ENCODE results near the gene AP1S1.
A peak's percentile ranks its signal among the peaks of the same experiment; 100 is the strongest.
"Not testable (repeated sequence)": the region's sequence is repeated elsewhere in the genome, so short reads cannot be mapped to it uniquely, and the experiment has no call there.

AP1S1 gene

GRCh38 chr7:101186844-101187428, 32.7 kb downstream of the AP1S1 start:
- H3K9ac ChIP-seq (ENCODE audit: low read length in 2 of 2): no peak overlapping the region
- no peak overlapping the region for H3K4me3 ChIP-seq (ENCODE audit: low read length in 2 of 2)
- H3K4me1 ChIP-seq (ENCODE audit: control insufficient read depth, insufficient read depth, low read length): no peaks in the 10 kb centered on the region
- H3K27ac ChIP-seq (ENCODE audit: low read length): no peak overlapping the region
- H3K9me3 ChIP-seq (ENCODE audit: control insufficient read depth in 2 of 2, low read length in 2 of 2): no peaks in the 10 kb centered on the region
- peaks cover 9 to 12% of the 10 kb centered on the region in 2 donors for H3K27me3 ChIP-seq (ENCODE audit: control insufficient read depth in 1 of 2, insufficient read depth in 2 of 2, low read length in 2 of 2)
- no peaks in the 10 kb centered on the region for H3K36me3 ChIP-seq (ENCODE audit: control insufficient read depth in 2 of 2, insufficient read depth in 2 of 2, low read length in 2 of 2)

DNA sequence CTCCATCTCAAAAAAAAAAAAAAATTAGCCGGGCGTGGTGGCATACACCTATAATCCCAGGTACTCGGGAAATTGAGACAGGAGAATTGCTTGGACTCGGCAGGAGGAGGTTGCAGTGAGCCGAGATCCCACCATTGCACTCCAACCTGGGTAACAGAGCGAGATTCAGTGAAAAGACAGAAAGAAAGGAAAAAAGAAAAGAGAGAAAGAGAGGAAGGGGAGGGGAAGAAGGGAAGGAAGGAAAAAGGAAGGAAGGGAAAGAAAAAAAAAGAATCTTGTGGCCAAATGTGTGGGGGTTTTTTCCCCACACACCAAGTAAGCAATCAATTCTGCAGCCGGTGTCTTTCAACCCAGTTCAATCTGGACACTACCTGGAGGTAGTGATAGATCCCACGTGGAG, 34.8 kb downstream of the AP1S1 start:
- H3K9ac ChIP-seq (ENCODE audit: low read length in 2 of 2): no peak overlapping the region
- H3K36me3 ChIP-seq (ENCODE audit: control insufficient read depth in 2 of 2, insufficient read depth in 2 of 2, low read length in 2 of 2): no peaks in the 10 kb centered on the region
- no peak overlapping the region for H3K27ac ChIP-seq (ENCODE audit: low read length)
- H3K4me1 ChIP-seq (ENCODE audit: control insufficient read depth, insufficient read depth, low read length): peaks cover 3% of the 10 kb centered on the region
- H3K27me3 ChIP-seq (ENCODE audit: control insufficient read depth in 1 of 2, insufficient read depth in 2 of 2, low read length in 2 of 2): peaks cover 5 to 7% of the 10 kb centered on the region in 2 donors
- H3K9me3 ChIP-seq (ENCODE audit: control insufficient read depth in 2 of 2, low read length in 2 of 2): no peaks in the 10 kb centered on the region
- no peak overlapping the region for H3K4me3 ChIP-seq (ENCODE audit: low read length in 2 of 2)

DNA sequence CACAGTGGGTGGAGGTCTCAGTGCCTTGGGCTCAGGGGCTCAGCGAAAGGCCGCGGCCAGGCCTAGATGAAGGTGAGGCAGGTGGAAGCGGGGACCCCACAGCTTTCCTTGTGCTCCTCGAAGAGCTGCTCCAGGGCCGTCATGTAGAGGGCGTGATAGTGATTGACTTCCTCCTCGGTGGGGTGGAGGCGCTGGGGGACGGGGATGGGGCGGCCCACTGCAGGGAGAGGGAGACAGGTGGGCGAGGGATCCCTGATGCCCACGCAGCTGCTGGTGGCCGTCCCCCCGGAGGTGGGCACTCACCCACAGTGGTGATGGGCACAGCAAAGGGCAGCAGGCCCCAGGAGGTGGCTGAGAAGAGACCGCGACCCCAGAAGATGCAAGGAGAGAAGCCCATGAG, 41.6 kb downstream of the AP1S1 start:
- no peaks in the 10 kb centered on the region for H3K36me3 ChIP-seq (ENCODE audit: control insufficient read depth in 2 of 2, insufficient read depth in 2 of 2, low read length in 2 of 2)
- no peak overlapping the region for H3K27ac ChIP-seq (ENCODE audit: low read length)
- H3K9me3 ChIP-seq (ENCODE audit: control insufficient read depth in 2 of 2, low read length in 2 of 2): no peaks in the 10 kb centered on the region
- H3K27me3 ChIP-seq (ENCODE audit: control insufficient read depth in 1 of 2, insufficient read depth in 2 of 2, low read length in 2 of 2): peaks cover 10 to 25% of the 10 kb centered on the region in 2 donors
- no peak overlapping the region for H3K9ac ChIP-seq (ENCODE audit: low read length in 2 of 2)
- H3K4me3 ChIP-seq (ENCODE audit: low read length in 2 of 2): no peak overlapping the region
- peaks cover 3% of the 10 kb centered on the region for H3K4me1 ChIP-seq (ENCODE audit: control insufficient read depth, insufficient read depth, low read length)

GRCh38 chr7:101197991-101198390, 43.7 kb downstream of the AP1S1 start:
- Histone ChIP-seq H3K27me3 (ENCODE audit: control insufficient read depth in 1 of 2, insufficient read depth in 2 of 2, low read length in 2 of 2) (peaks cover 25 to 38% of the 10 kb centered on the region in 2 donors), H3K9me3 (ENCODE audit: control insufficient read depth in 2 of 2, low read length in 2 of 2) (no peaks in the 10 kb centered on the region), H3K36me3 (ENCODE audit: control insufficient read depth in 2 of 2, insufficient read depth in 2 of 2, low read length in 2 of 2) (no peaks in the 10 kb centered on the region)

GRCh38 chr7:101198476-101198875, 44.2 kb downstream of the AP1S1 start:
- Histone ChIP-seq H3K27me3 (ENCODE audit: control insufficient read depth in 1 of 2, insufficient read depth in 2 of 2, low read length in 2 of 2) (peaks cover 26 to 43% of the 10 kb centered on the region in 2 donors), H3K27ac (ENCODE audit: low read length) (no peak overlapping the region), H3K4me1 (ENCODE audit: control insufficient read depth, insufficient read depth, low read length) (peaks cover 10% of the 10 kb centered on the region), H3K9me3 (ENCODE audit: control insufficient read depth in 2 of 2, low read length in 2 of 2) (no peaks in the 10 kb centered on the region), H3K9ac (ENCODE audit: low read length in 2 of 2) (no peak overlapping the region), H3K36me3 (ENCODE audit: control insufficient read depth in 2 of 2, insufficient read depth in 2 of 2, low read length in 2 of 2) (no peaks in the 10 kb centered on the region), H3K4me3 (ENCODE audit: low read length in 2 of 2) (no peak overlapping the region)

More at GRCh38 chr7:101197991-101198390, 43.7 kb downstream of the AP1S1 start:
- no peak overlapping the region for H3K4me3 ChIP-seq (ENCODE audit: low read length in 2 of 2)
- H3K9ac ChIP-seq (ENCODE audit: low read length in 2 of 2): no peak overlapping the region
- H3K27ac ChIP-seq (ENCODE audit: low read length): no peak overlapping the region
- H3K4me1 ChIP-seq (ENCODE audit: control insufficient read depth, insufficient read depth, low read length): peaks cover 10% of the 10 kb centered on the region

- not testable (repeated sequence) for H3K4me3 ChIP-seq (ENCODE audit: low read length in 2 of 2); H3K4me1 ChIP-seq (ENCODE audit: control insufficient read depth, insufficient read depth, low read length); H3K27ac ChIP-seq (ENCODE audit: low read length); H3K9ac ChIP-seq (ENCODE audit: low read length in 2 of 2); H3K9me3 ChIP-seq (ENCODE audit: control insufficient read depth in 2 of 2, low read length in 2 of 2); H3K36me3 ChIP-seq (ENCODE audit: control insufficient read depth in 2 of 2, insufficient read depth in 2 of 2, low read length in 2 of 2)
- H3K27me3 ChIP-seq (ENCODE audit: control insufficient read depth in 1 of 2, insufficient read depth in 2 of 2, low read length in 2 of 2): peaks cover 26 to 40% of the 10 kb centered on the region in 2 donors
Observed at GRCh38 chr7:101199522-101199921, 45.2 kb downstream of the AP1S1 start.

- no peak overlapping the region for H3K4me3 ChIP-seq (ENCODE audit: low read length in 2 of 2)
- no peaks in the 10 kb centered on the region for H3K9me3 ChIP-seq (ENCODE audit: control insufficient read depth in 2 of 2, low read length in 2 of 2)
- no peak overlapping the region for H3K27ac ChIP-seq (ENCODE audit: low read length)
- H3K4me1 ChIP-seq (ENCODE audit: control insufficient read depth, insufficient read depth, low read length): peaks cover 10% of the 10 kb centered on the region
- peaks cover 26 to 36% of the 10 kb centered on the region in 2 donors for H3K27me3 ChIP-seq (ENCODE audit: control insufficient read depth in 1 of 2, insufficient read depth in 2 of 2, low read length in 2 of 2)
- H3K36me3 ChIP-seq (ENCODE audit: control insufficient read depth in 2 of 2, insufficient read depth in 2 of 2, low read length in 2 of 2): no peaks in the 10 kb centered on the region
- H3K9ac ChIP-seq (ENCODE audit: low read length in 2 of 2): no peak overlapping the region
Observed at GRCh38 chr7:101200504-101200861, 46.2 kb downstream of the AP1S1 start.

DNA sequence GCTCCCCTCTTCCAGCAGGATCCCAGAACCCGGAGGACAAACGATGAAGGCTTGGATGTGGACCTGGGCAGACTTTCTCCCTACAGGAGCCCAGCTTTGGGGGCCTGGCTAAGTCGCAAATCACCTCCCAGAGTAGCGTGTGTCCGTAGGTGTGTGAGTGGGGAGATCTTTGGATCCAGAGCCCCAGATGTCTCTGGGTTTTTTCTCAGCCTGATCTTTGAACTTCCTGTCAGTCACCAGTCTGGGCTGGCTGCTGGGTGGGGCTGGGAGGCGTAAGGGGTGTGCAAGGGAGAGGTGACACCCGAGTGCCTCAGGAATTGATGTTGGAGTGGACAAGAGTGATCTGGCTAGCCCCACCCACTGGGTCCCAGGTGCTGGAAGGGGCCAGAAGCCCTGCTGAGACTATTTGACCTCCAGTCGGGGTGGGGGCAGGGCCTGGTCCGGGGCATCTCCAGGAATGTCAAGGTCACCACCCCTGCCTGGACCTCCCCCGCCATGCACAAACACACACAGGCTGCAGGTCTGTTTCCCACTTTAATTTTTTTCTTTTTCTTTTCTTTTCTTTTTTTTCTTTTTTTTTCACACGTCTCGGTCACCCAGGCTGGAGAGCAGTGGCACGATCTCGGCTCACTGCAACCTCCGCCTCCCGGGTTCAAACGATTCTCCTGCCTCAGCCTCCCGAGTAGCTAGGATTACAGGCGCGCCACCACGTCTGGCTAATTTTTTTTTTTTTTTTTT, 46.8 kb downstream of the AP1S1 start, which contains the start of gene MOGAT3:
MOGAT3 (minus strand) TSS at position 175 of the 738 bp plus-strand sequence. CDS start 182 bp downstream, outside the sequence.
- H3K9ac ChIP-seq (ENCODE audit: low read length in 2 of 2): no peak within 1 kb of the TSS
- peaks cover 0 to 1% of the 10 kb centered on the region in 2 donors for H3K36me3 ChIP-seq (ENCODE audit: control insufficient read depth in 2 of 2, insufficient read depth in 2 of 2, low read length in 2 of 2)
- peaks cover 10% of the 10 kb centered on the region for H3K4me1 ChIP-seq (ENCODE audit: control insufficient read depth, insufficient read depth, low read length)
- peaks cover 25 to 34% of the 10 kb centered on the region in 2 donors for H3K27me3 ChIP-seq (ENCODE audit: control insufficient read depth in 1 of 2, insufficient read depth in 2 of 2, low read length in 2 of 2)
- no peaks in the 10 kb centered on the region for H3K9me3 ChIP-seq (ENCODE audit: control insufficient read depth in 2 of 2, low read length in 2 of 2)
- H3K4me3 ChIP-seq (ENCODE audit: low read length in 2 of 2): peak within 1 kb of the TSS in 1 of 2 donors; percentile 55
- no peak within 1 kb of the TSS for H3K27ac ChIP-seq (ENCODE audit: low read length)

- H3K36me3 ChIP-seq (ENCODE audit: control insufficient read depth in 2 of 2, insufficient read depth in 2 of 2, low read length in 2 of 2): peaks cover 0 to 6% of the 10 kb centered on the region in 2 donors
- H3K27ac ChIP-seq (ENCODE audit: low read length): no peak overlapping the region
- H3K9ac ChIP-seq (ENCODE audit: low read length in 2 of 2): no peak overlapping the region
- peaks cover 23 to 33% of the 10 kb centered on the region in 2 donors for H3K27me3 ChIP-seq (ENCODE audit: control insufficient read depth in 1 of 2, insufficient read depth in 2 of 2, low read length in 2 of 2)
- peaks cover 10% of the 10 kb centered on the region for H3K4me1 ChIP-seq (ENCODE audit: control insufficient read depth, insufficient read depth, low read length)
- H3K9me3 ChIP-seq (ENCODE audit: control insufficient read depth in 2 of 2, low read length in 2 of 2): no peaks in the 10 kb centered on the region
- H3K4me3 ChIP-seq (ENCODE audit: low read length in 2 of 2): peak overlapping the region in 1 of 2 donors; percentile 55
Observed at GRCh38 chr7:101201695-101202602, 47.7 kb downstream of the AP1S1 start.

- Histone ChIP-seq H3K27ac (ENCODE audit: low read length) (no peak overlapping the region), H3K36me3 (ENCODE audit: control insufficient read depth in 2 of 2, insufficient read depth in 2 of 2, low read length in 2 of 2) (peaks cover 0 to 8% of the 10 kb centered on the region in 2 donors), H3K9me3 (ENCODE audit: control insufficient read depth in 2 of 2, low read length in 2 of 2) (no peaks in the 10 kb centered on the region), H3K9ac (ENCODE audit: low read length in 2 of 2) (no peak overlapping the region), H3K27me3 (ENCODE audit: control insufficient read depth in 1 of 2, insufficient read depth in 2 of 2, low read length in 2 of 2) (peaks cover 23 to 33% of the 10 kb centered on the region in 2 donors), H3K4me1 (ENCODE audit: control insufficient read depth, insufficient read depth, low read length) (peaks cover 10% of the 10 kb centered on the region), H3K4me3 (ENCODE audit: low read length in 2 of 2) (no peak overlapping the region)
Observed at GRCh38 chr7:101202603-101202918, 48.3 kb downstream of the AP1S1 start.

Data from stomach smooth muscle (tissue), 2 donors.